ENCODE data around the gene MAPK9. TPM values are rescaled to one million over a fixed set of nuclear protein-coding genes. Genes with fewer than 3 reads are reported as not detected.

MAPK9 gene
- total and polyA plus RNA-seq, 5 donors = 20.1 to 47.4 (median 45.1) TPM

DNA sequence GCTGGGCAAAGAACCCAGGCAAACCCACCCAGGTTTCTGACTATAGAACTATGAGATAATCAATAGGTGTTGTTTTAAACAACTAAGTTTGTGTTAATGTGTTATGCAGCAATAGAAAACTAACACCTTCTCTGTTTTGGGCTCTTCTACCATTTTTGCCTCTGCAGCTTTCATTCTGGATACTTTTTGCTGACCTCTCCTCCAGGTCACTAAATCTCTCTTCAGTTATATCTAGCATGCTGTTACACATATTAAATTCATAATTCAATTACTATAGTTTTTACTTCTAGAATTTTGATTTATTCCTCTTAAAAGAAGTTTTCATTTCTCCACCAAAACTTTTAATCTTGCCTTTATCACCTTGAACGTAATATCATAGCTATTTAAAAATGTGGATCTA, 17.2 kb downstream of the MAPK9 start:
- Histone ChIP-seq H3K27ac (ENCODE audit: low read length) (no peak overlapping the region), H3K27me3 (ENCODE audit: control insufficient read depth, insufficient read depth) (no peaks in the 10 kb centered on the region), H3K4me3 (ENCODE audit: low read length) (no peak overlapping the region), H3K4me1 (ENCODE audit: control insufficient read depth, insufficient read depth, low read length) (no peaks in the 10 kb centered on the region), H3K9me3 (ENCODE audit: control insufficient read depth, low read length) (peaks cover 2% of the 10 kb centered on the region)
- DNase-seq (no peak), ATAC-seq (no peak)
- 94% methylated on average over 1 of the region's 1 CpG for WGBS
- intact Hi-C loops (cut with DNase I) = no loop called here

DNA sequence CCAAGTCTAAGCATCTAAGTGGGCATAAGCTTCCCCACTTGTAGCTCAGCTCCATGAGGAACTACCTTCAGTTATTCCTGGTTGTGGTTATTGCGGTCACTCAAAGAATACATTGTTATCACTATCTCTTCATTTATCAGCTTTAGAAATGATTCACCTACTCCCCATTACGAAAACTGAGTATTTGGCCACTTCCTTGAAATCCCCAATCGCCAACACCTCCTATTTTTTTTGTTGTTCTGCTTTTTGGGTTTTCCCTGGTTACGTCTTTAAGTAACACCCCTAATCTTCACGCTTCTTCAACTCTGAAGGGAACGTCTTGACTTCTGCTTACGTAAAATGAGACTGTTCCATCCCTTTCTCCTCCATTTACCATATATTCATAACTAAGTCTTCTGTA, 20.7 kb downstream of the MAPK9 start:
- ATAC-seq (no peak), DNase-seq (no peak)
- intact Hi-C loops (cut with DNase I) = no loop called here
- no peaks in the 10 kb centered on the region for H3K4me1 ChIP-seq (ENCODE audit: control insufficient read depth, insufficient read depth, low read length)
- H3K4me3 ChIP-seq (ENCODE audit: low read length) = no peak overlapping the region
- no peak overlapping the region for H3K27ac ChIP-seq (ENCODE audit: low read length)
- WGBS = 89% methylated on average over 7 of the region's 7 CpGs
- no peaks in the 10 kb centered on the region for H3K27me3 ChIP-seq (ENCODE audit: control insufficient read depth, insufficient read depth)
- H3K9me3 ChIP-seq (ENCODE audit: control insufficient read depth, low read length) = peaks cover 5% of the 10 kb centered on the region

DNA sequence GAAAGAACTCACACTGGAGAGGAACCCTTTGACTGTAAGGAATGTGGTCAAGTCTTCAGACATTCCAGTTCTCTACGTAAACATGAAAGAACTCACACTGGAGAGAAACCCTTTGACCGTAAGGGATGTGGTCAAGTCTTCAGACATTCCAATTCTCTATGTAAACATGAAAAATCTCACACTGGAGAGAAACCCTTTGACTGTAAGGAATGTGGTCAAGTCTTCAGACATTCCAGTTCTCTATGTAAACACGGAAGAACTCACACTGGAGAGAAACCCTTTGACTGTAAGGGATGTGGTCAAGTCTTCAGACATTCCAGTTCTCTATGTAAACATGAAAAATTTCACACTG, 32.6 kb downstream of the MAPK9 start:
- no peak for DNase-seq
- no peaks in the 10 kb centered on the region for H3K27me3 ChIP-seq (ENCODE audit: control insufficient read depth, insufficient read depth)
- no peaks in the 10 kb centered on the region for H3K4me1 ChIP-seq (ENCODE audit: control insufficient read depth, insufficient read depth, low read length)
- ATAC-seq = no peak
- no peak overlapping the region for H3K27ac ChIP-seq (ENCODE audit: low read length)
- H3K9me3 ChIP-seq (ENCODE audit: control insufficient read depth, low read length) = peaks cover 33% of the 10 kb centered on the region
- intact Hi-C loops (cut with DNase I) = no loop called here
- H3K4me3 ChIP-seq (ENCODE audit: low read length) = no peak overlapping the region
- WGBS = 99% methylated on average over 3 of the region's 3 CpGs

DNA sequence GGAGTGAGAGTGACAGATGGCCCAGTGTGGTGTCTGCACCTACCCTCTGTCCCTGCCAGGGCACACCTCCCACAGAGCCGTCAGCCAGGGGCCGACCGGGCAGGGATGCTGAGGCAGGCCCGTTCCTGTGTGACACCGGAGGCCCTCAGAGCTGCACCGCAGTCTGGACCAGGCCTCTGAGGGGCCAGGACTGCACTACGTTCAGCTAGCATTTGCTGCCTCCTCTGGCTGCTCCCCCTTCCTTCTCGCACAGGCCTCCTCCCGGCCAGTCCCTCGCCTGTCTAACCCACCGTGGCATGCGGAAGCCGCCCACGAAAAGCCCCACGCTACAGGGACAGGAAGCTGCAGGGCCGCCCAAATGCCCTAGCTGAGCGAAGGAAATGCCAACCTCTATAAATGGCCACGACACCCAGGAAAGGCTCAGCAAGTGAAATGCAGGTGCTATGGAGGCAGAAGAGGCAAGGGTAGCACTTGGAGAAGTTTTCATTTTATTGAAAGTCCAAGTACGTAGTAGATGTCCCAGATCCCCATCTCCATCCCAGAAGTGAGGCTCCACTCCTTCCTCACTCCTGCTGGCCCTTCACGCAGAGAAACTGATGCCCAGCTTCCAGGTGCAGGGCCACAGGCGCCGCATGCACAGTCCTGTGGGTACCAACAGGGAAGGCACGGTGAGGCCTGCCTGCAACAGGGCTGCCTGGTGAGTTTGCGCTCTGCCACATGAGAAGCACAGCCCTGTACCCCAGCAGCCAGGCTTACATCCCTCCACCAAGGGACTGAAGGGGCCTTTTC, 38.7 kb downstream of the MAPK9 start:
- peaks cover 27% of the 10 kb centered on the region for H3K9me3 ChIP-seq (ENCODE audit: control insufficient read depth, low read length)

DNA sequence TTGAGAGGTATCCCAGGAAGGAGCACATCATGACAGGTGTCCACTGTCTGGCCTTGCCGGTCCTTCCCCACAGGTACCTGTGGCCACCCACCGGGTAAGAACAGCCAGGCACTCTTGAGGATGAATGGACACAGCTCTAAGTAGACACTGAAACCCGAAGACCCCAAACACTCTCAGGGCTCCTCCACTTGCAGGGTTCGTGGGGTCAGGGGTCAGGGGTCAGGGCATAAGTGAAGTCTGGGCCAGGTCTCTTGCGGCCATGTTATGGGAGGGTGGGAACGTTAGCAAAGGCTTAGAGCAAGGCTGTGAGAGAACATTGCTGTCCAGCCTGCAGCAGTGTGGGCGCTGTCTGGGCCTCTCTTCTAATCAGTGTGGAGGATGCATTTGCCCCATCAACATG, 40.0 kb downstream of the MAPK9 start:
- H3K27ac ChIP-seq (ENCODE audit: low read length) = no peak overlapping the region
- H3K27me3 ChIP-seq (ENCODE audit: control insufficient read depth, insufficient read depth) = no peaks in the 10 kb centered on the region
- WGBS = 96% methylated on average over 7 of the region's 7 CpGs
- no peak for DNase-seq
- intact Hi-C loops (cut with DNase I) = no loop called here
- H3K9me3 ChIP-seq (ENCODE audit: control insufficient read depth, low read length) = peaks cover 29% of the 10 kb centered on the region
- no peaks in the 10 kb centered on the region for H3K4me1 ChIP-seq (ENCODE audit: control insufficient read depth, insufficient read depth, low read length)
- ATAC-seq = no peak
- H3K4me3 ChIP-seq (ENCODE audit: low read length) = no peak overlapping the region

More for the DNA sequence above, 38.7 kb downstream of the MAPK9 start:
- DNase-seq = no peak
- peak in 1 of 2 donors; percentile 23 for ATAC-seq
- 99% methylated on average over 24 of the region's 24 CpGs for WGBS
- Histone ChIP-seq H3K27ac (ENCODE audit: low read length) (no peak overlapping the region), H3K4me1 (ENCODE audit: control insufficient read depth, insufficient read depth, low read length) (no peaks in the 10 kb centered on the region), H3K27me3 (ENCODE audit: control insufficient read depth, insufficient read depth) (no peaks in the 10 kb centered on the region), H3K4me3 (ENCODE audit: low read length) (no peak overlapping the region)
- intact Hi-C loops (cut with DNase I) = no loop called here

DNA sequence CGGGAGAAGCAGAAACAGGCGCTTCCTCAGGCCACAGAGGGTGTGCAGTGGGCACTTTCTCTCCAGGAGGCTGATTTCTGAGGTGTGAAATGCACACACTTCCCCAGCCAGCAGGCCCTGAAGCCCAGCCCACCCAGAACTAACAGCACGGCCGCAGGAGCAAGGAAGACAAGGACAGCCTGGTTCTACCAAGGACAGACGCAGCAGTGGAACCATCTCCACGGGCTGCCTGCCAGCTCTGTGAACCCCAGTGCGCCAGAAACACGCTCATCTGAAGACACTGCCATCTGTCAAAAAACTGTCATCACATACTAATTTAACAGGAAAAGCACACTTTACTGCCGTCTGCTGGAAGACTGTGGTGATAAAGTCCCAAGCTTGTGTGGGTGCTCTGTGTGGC, 40.7 kb downstream of the MAPK9 start:
- Histone ChIP-seq H3K4me3 (ENCODE audit: low read length) (no peak overlapping the region), H3K4me1 (ENCODE audit: control insufficient read depth, insufficient read depth, low read length) (no peaks in the 10 kb centered on the region), H3K9me3 (ENCODE audit: control insufficient read depth, low read length) (peaks cover 25% of the 10 kb centered on the region), H3K27ac (ENCODE audit: low read length) (no peak overlapping the region), H3K27me3 (ENCODE audit: control insufficient read depth, insufficient read depth) (no peaks in the 10 kb centered on the region)
- ATAC-seq = no peak
- DNase-seq = no peak
- intact Hi-C loops (cut with DNase I) = no loop called here
- 61% methylated on average over 9 of the region's 9 CpGs for WGBS

DNA sequence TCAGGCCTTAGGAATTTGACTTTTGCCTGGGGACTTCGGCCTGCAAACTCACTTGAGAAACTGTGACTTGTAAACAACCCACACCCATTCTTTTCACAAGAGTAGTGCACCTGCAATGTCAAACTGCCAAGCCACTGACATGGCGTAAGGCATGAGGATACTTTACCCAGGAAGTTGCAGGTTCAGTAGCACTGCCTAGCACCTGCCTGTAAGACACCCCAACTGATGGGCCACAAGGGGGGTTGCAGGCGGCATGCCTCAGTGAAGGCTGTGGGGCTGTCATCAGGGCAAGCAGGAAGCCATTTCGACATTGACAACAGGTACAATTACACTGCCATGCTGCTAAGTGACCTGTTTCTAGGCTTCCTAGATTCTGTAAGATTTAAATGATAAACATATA, 41.6 kb downstream of the MAPK9 start:
- intact Hi-C loops (cut with DNase I) = no loop called here
- DNase-seq (no peak), ATAC-seq (no peak)
- no peaks in the 10 kb centered on the region for H3K4me1 ChIP-seq (ENCODE audit: control insufficient read depth, insufficient read depth, low read length)
- no peaks in the 10 kb centered on the region for H3K27me3 ChIP-seq (ENCODE audit: control insufficient read depth, insufficient read depth)
- H3K27ac ChIP-seq (ENCODE audit: low read length) = no peak overlapping the region
- H3K9me3 ChIP-seq (ENCODE audit: control insufficient read depth, low read length) = peaks cover 23% of the 10 kb centered on the region
- H3K4me3 ChIP-seq (ENCODE audit: low read length) = no peak overlapping the region
- 97% methylated on average over 4 of the region's 4 CpGs for WGBS

DNA sequence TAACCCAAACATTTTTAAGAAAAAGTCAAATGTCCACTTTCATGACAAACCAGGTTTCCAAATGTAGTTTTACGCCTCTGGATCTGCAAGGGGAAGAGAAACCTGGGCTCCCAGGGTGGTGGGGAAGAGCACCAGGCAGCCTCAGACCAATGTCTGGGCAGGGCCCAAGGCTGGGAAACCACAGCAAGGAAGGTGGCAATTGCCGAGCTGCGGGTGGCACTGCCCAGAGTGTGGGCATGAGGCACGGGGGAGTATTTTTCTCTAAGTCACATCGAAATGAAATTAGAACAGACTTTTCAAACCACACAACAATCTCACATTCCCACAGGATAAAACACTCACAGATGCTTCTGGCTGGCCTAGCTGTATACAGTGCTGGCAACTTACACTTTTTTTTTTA, 50.3 kb downstream of the MAPK9 start:
- Histone ChIP-seq H3K27me3 (ENCODE audit: control insufficient read depth, insufficient read depth) (no peaks in the 10 kb centered on the region), H3K4me1 (ENCODE audit: control insufficient read depth, insufficient read depth, low read length) (no peaks in the 10 kb centered on the region), H3K27ac (ENCODE audit: low read length) (no peak overlapping the region), H3K9me3 (ENCODE audit: control insufficient read depth, low read length) (peaks cover 2% of the 10 kb centered on the region), H3K4me3 (ENCODE audit: low read length) (no peak overlapping the region)
- intact Hi-C loops (cut with DNase I) = no loop called here
- DNase-seq (no peak), ATAC-seq (no peak)
- WGBS = 97% methylated on average over 5 of the region's 5 CpGs

DNA sequence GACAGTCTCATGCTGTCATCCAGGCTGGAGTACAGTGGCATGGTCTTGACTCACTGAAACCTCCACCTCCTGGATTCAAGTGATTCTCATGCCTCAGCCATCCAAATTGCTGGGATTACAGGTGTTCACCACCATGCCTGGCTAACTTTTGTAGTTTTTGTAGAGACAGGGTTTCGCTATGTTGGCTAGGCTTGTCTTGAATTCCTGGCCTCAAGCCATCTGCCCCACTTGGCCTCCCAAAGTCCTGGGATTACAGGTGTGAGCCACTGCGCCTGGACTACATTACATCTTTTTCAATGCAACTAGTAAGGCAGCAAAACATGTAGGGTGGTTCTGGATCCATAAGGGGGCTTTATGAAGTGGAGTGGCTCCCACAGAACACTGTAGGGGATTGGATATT, 53.3 kb downstream of the MAPK9 start:
- ATAC-seq (no peak), DNase-seq (no peak)
- Histone ChIP-seq H3K4me3 (ENCODE audit: low read length) (no peak overlapping the region), H3K27ac (ENCODE audit: low read length) (no peak overlapping the region), H3K27me3 (ENCODE audit: control insufficient read depth, insufficient read depth) (no peaks in the 10 kb centered on the region), H3K4me1 (ENCODE audit: control insufficient read depth, insufficient read depth, low read length) (no peaks in the 10 kb centered on the region), H3K9me3 (ENCODE audit: control insufficient read depth, low read length) (peaks cover 2% of the 10 kb centered on the region)
- 96% methylated on average over 2 of the region's 2 CpGs for WGBS
- intact Hi-C loops (cut with DNase I) = no loop called here

DNA sequence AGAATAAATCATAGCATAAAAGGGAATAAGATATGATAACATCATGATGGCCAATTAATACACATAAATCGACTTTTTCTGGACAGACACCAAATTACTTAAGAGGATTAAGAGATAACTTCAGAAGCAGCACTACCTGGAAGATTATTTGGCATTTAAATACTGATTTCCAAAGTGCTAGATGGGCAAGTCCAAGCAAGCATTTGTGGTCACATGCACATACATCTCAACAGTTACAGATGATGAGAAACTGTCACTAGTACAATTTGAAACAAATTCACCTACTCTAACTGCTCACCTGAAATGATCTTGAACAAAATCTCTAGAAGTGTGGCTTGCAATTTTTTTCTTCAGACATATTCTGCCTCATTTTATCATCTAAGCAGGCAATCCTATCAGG, 56.0 kb downstream of the MAPK9 start:
- no peak for DNase-seq
- H3K27ac ChIP-seq (ENCODE audit: low read length) = no peak overlapping the region
- 93% methylated on average over 1 of the region's 1 CpG for WGBS
- H3K9me3 ChIP-seq (ENCODE audit: control insufficient read depth, low read length) = peaks cover 2% of the 10 kb centered on the region
- H3K4me1 ChIP-seq (ENCODE audit: control insufficient read depth, insufficient read depth, low read length) = no peaks in the 10 kb centered on the region
- no peak overlapping the region for H3K4me3 ChIP-seq (ENCODE audit: low read length)
- intact Hi-C loops (cut with DNase I) = no loop called here
- no peak for ATAC-seq
- H3K27me3 ChIP-seq (ENCODE audit: control insufficient read depth, insufficient read depth) = no peaks in the 10 kb centered on the region

DNA sequence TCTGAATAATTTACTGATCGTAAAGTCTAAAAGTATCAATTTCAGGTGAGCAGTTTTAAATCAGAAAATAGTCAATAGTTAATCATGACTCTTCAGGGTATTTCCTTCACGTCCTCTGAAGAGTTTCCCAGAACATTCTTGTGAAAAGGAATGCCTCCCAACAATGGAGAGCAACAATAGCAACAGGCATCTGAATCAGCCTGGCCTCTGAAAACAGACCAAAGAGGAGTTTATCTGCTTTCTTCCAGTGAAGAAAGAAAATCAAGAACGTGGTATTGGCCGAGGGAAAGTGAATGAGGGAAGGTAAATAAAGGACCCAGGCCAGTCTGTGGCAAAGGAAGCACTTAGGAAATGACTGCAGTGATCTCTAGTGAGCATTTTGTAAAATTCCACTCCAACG, 56.8 kb downstream of the MAPK9 start:
- intact Hi-C loops (cut with DNase I) = no loop called here
- ATAC-seq (no peak), DNase-seq (no peak)
- Histone ChIP-seq H3K27ac (ENCODE audit: low read length) (no peak overlapping the region), H3K27me3 (ENCODE audit: control insufficient read depth, insufficient read depth) (no peaks in the 10 kb centered on the region), H3K4me1 (ENCODE audit: control insufficient read depth, insufficient read depth, low read length) (no peaks in the 10 kb centered on the region), H3K9me3 (ENCODE audit: control insufficient read depth, low read length) (no peaks in the 10 kb centered on the region), H3K4me3 (ENCODE audit: low read length) (no peak overlapping the region)
- 86% methylated on average over 5 of the region's 5 CpGs for WGBS

DNA sequence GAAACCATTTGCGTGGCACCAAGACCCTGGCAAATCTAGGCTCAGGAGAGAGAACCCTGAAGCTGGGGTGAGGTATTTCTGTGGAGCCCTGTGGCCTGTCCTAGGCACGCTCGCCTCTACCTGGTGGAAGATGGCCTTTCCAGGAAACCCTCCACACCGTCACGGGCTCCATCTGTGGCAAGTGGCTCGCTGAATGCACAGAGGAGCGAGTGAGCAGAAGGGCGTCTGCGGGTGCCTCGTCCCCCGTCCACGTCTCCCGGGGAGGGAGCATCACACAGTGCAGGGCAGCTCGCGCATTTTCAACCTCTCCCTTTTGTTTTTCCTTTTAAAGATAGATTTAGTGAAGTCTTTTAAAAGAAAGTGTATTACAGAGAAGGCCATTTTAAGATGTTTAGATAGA, 57.6 kb downstream of the MAPK9 start:
- H3K9me3 ChIP-seq (ENCODE audit: control insufficient read depth, low read length) = no peaks in the 10 kb centered on the region
- intact Hi-C loops (cut with DNase I) = no loop called here

More for the DNA sequence above, 57.6 kb downstream of the MAPK9 start:
- Histone ChIP-seq H3K27ac (ENCODE audit: low read length) (no peak overlapping the region), H3K4me1 (ENCODE audit: control insufficient read depth, insufficient read depth, low read length) (no peaks in the 10 kb centered on the region), H3K4me3 (ENCODE audit: low read length) (no peak overlapping the region), H3K27me3 (ENCODE audit: control insufficient read depth, insufficient read depth) (no peaks in the 10 kb centered on the region)
- ATAC-seq = no peak
- no peak for DNase-seq
- 99% methylated on average over 15 of the region's 15 CpGs for WGBS

Measured in right cardiac atrium (tissue), 5 donors.